ENCODE results near the gene PLCG1.

- TF ChIP-seq CTCF (IDR thresholded peaks at IDR 0.05; ENCODE audit: low read depth, low read length, poor library complexity, severe bottlenecking) (no peak), EZH2phosphoT487 (IDR thresholded peaks at IDR 0.05; ENCODE audit: borderline replicate concordance, low read length) (no peak)
These were observed 64.4 kb downstream of the PLCG1 start for GRCh38 chr20:41201760-41202159.

All from DOHH2 (cell line).